NCI-H2171 (cell line): Measurements from ENCODE around the gene KCNJ8.
"Not testable (repeated sequence)": the region's sequence is repeated elsewhere in the genome, so short reads cannot be mapped to it uniquely, and the experiment has no call there.

Source experiments
- DNase-seq: peaks from one replicate; lab custom pipeline; 2025; lab: John Stamatoyannopoulos, UW

The KCNJ8 gene

GRCh38 chr12:21786041-21786531 lies 11.6 kb upstream of the KCNJ8 start:
- DNase-seq, result no peak

- DNase-seq, result not testable (repeated sequence)
Observed at GRCh38 chr12:21782723-21783122, 8.2 kb upstream of the KCNJ8 start.

- no peak for DNase-seq
Observed at GRCh38 chr12:21780786-21781185, 6.3 kb upstream of the KCNJ8 start.

- DNase-seq, result no peak
Observed at GRCh38 chr12:21776175-21776574, 1.7 kb upstream of the KCNJ8 start.

- no peak for DNase-seq
Observed at GRCh38 chr12:21775133-21775820, 771 bp upstream of the KCNJ8 start.

GRCh38 chr12:21773806-21774205 lies 700 bp downstream of the KCNJ8 start:
- no peak for DNase-seq

- DNase-seq, result no peak
Observed at GRCh38 chr12:21773263-21773741, 1.2 kb downstream of the KCNJ8 start.

GRCh38 chr12:21771311-21771710 lies 3.2 kb downstream of the KCNJ8 start:
- DNase-seq, result no peak

- DNase-seq, result no peak
Observed at GRCh38 chr12:21769307-21769706, 5.2 kb downstream of the KCNJ8 start.

- no peak for DNase-seq
Observed at GRCh38 chr12:21766403-21766802, 8.1 kb downstream of the KCNJ8 start.

- no peak for DNase-seq
Observed at GRCh38 chr12:21764950-21765349, 9.6 kb downstream of the KCNJ8 start.

- DNase-seq, result no peak
Observed at GRCh38 chr12:21764065-21764464, 10.4 kb downstream of the KCNJ8 start.

- no peak for DNase-seq
Observed at GRCh38 chr12:21763531-21763930, 11.0 kb downstream of the KCNJ8 start.

GRCh38 chr12:21759737-21760136 lies 14.8 kb downstream of the KCNJ8 start:
- DNase-seq, result no peak

- DNase-seq, result no peak
Observed at GRCh38 chr12:21757735-21758134, 16.8 kb downstream of the KCNJ8 start.

GRCh38 chr12:21756699-21757098 lies 17.8 kb downstream of the KCNJ8 start:
- no peak for DNase-seq

- DNase-seq, result no peak
Observed at GRCh38 chr12:21751517-21751916, 23.0 kb downstream of the KCNJ8 start.

- no peak for DNase-seq
Observed at GRCh38 chr12:21745258-21745657, 29.2 kb downstream of the KCNJ8 start.

GRCh38 chr12:21731144-21731543 lies 43.4 kb downstream of the KCNJ8 start:
- DNase-seq, result no peak

GRCh38 chr12:21725731-21726130 lies 48.8 kb downstream of the KCNJ8 start:
- no peak for DNase-seq

- no peak for DNase-seq
Observed at GRCh38 chr12:21718944-21719650, 55.4 kb downstream of the KCNJ8 start.

GRCh38 chr12:21718403-21718802 lies 56.1 kb downstream of the KCNJ8 start:
- no peak for DNase-seq

GRCh38 chr12:21717767-21718166 lies 56.7 kb downstream of the KCNJ8 start:
- no peak for DNase-seq
